ENCODE data around the gene VWA5A. TPM values are rescaled to one million over a fixed set of nuclear protein-coding genes. Genes with fewer than 3 reads are reported as not detected.

Gene VWA5A
- total RNA-seq, 3 donors from 2014 or later (not counting 1 experiment from before 2014, with no cell fraction given): 9.2 to 12.9 (median 11.8) TPM

DNA sequence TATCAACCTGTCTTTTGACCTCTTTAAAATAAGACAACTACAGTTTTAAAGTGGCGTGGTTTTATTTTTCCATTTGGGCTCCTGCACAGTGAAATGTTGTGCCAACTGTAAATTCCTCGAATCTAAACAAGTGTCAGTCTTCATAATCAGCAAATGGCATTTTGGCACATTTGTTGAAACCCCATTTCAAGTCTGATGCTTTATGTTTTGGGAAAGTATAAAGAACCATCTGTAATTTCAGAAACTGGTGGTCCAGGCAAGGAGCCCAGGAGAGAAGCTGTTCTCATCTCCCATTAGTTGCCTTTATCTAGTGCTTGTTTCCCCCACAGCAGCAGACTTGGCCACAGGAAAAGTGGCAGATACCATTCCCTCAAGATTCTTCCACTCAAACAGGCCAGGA, 32.7 kb downstream of the VWA5A start:
- H3K36me3 ChIP-seq (ENCODE audit: control insufficient read depth, insufficient read depth, low read length): no peaks in the 10 kb centered on the region
- H3K27ac Mint-ChIP-seq: no peak overlapping the region
- H3K9me3 Mint-ChIP-seq: no peaks in the 10 kb centered on the region
- H3K4me3 ChIP-seq (ENCODE audit: low read length): no peak overlapping the region
- no peak for ATAC-seq
- H3K9me3 ChIP-seq (ENCODE audit: control insufficient read depth, insufficient read depth, low read length): no peaks in the 10 kb centered on the region
- H3K4me1 Mint-ChIP-seq: no peaks in the 10 kb centered on the region
- H3K4me1 ChIP-seq (ENCODE audit: control insufficient read depth, insufficient read depth, low read length): no peaks in the 10 kb centered on the region
- H3K27me3 Mint-ChIP-seq (ENCODE audit: low read depth in 2 of 2): no peaks in the 10 kb centered on the region
- no peaks in the 10 kb centered on the region for H3K27me3 ChIP-seq (ENCODE audit: control insufficient read depth, insufficient read depth, low read length)
- no peak for DNase-seq
- intact Hi-C loops (cut with micrococcal nuclease): no loop called here
- 93% methylated on average over 2 of the region's 2 CpGs for WGBS (ENCODE audit: insufficient coverage)
- H3K4me3 Mint-ChIP-seq: no peak overlapping the region
- no peaks in the 10 kb centered on the region for H3K36me3 Mint-ChIP-seq
- no peak overlapping the region for H3K27ac ChIP-seq (ENCODE audit: low read length)
- TF ChIP-seq, protein P1, sequence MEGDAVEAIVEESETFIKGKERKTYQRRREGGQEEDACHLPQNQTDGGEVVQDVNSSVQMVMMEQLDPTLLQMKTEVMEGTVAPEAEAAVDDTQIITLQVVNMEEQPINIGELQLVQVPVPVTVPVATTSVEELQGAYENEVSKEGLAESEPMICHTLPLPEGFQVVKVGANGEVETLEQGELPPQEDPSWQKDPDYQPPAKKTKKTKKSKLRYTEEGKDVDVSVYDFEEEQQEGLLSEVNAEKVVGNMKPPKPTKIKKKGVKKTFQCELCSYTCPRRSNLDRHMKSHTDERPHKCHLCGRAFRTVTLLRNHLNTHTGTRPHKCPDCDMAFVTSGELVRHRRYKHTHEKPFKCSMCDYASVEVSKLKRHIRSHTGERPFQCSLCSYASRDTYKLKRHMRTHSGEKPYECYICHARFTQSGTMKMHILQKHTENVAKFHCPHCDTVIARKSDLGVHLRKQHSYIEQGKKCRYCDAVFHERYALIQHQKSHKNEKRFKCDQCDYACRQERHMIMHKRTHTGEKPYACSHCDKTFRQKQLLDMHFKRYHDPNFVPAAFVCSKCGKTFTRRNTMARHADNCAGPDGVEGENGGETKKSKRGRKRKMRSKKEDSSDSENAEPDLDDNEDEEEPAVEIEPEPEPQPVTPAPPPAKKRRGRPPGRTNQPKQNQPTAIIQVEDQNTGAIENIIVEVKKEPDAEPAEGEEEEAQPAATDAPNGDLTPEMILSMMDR (IDR thresholded peaks at IDR 0.05): no peak

DNA sequence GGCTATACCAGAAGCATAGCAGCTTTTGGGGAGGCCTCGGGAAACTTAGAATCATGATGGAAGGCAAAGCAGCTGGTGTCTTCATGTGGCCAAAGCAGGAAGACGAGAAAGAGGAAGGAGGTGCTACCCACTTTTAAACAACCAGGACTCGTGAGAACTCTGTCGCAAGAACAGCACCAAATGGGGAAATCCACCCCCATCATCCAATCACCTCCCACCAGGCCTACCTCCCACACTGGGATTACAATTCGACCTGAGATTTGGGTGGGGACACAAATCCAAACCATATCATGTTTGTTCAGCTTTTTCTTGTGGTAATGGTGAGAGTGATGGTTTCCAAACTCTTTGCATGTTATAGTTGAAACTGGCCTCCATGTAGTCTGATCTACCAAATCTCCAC, 35.4 kb downstream of the VWA5A start:
- WGBS (ENCODE audit: insufficient coverage): 43% methylated on average over 4 of the region's 5 CpGs
- no peak overlapping the region for H3K4me3 ChIP-seq (ENCODE audit: low read length)
- intact Hi-C loops (cut with micrococcal nuclease): no loop called here

DNA sequence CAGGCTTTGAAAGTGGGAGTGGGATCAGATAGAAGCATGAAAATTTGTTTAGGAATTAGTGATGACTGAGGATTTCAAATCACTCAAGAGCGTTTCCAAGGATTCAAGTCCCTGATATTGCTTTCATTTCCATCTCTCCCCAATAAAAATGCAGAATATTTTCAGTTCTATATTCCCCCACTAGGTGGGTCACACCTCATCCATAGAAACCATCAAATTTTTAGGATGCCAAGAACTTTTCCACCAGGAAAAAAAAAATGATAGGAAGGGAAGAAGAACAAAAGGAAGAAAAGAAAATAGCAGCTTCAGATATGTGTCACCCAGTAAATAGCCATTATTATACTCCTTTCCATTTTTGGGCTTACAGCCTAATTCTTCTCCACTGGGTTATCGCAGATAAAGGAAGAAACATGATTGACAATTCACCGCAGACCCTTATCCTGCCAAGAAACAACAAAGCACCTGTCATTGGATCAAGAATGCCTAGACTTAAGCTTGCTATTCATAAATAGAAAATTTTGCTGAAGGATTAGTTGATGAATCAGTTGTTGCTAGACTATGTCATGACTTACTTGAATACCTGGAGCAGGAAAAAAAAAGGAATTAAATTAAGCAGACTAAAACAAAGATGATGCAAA, 37.6 kb downstream of the VWA5A start:
- no peaks in the 10 kb centered on the region for H3K4me1 ChIP-seq (ENCODE audit: control insufficient read depth, insufficient read depth, low read length)
- no peaks in the 10 kb centered on the region for H3K27me3 ChIP-seq (ENCODE audit: control insufficient read depth, insufficient read depth, low read length)
- Mint-ChIP-seq H3K36me3 (no peaks in the 10 kb centered on the region), H3K9me3 (no peaks in the 10 kb centered on the region), H3K27ac (no peak overlapping the region), H3K4me1 (no peaks in the 10 kb centered on the region), H3K4me3 (no peak overlapping the region), H3K27me3 (ENCODE audit: low read depth in 2 of 2) (peaks cover 0 to 6% of the 10 kb centered on the region in 2 donors)
- H3K9me3 ChIP-seq (ENCODE audit: control insufficient read depth, insufficient read depth, low read length): no peaks in the 10 kb centered on the region
- ATAC-seq: no peak
- H3K4me3 ChIP-seq (ENCODE audit: low read length): no peak overlapping the region
- TF ChIP-seq, protein P1 (IDR thresholded peaks at IDR 0.05): no peak
- DNase-seq: no peak
- WGBS (ENCODE audit: insufficient coverage): 94% methylated on average over 2 of the region's 3 CpGs
- intact Hi-C loops (cut with micrococcal nuclease): no loop called here
- no peak overlapping the region for H3K27ac ChIP-seq (ENCODE audit: low read length)
- H3K36me3 ChIP-seq (ENCODE audit: control insufficient read depth, insufficient read depth, low read length): no peaks in the 10 kb centered on the region

More for the DNA sequence above, 35.4 kb downstream of the VWA5A start:
- Histone ChIP-seq H3K27me3 (ENCODE audit: control insufficient read depth, insufficient read depth, low read length) (no peaks in the 10 kb centered on the region), H3K4me1 (ENCODE audit: control insufficient read depth, insufficient read depth, low read length) (no peaks in the 10 kb centered on the region), H3K9me3 (ENCODE audit: control insufficient read depth, insufficient read depth, low read length) (no peaks in the 10 kb centered on the region), H3K27ac (ENCODE audit: low read length) (no peak overlapping the region), H3K36me3 (ENCODE audit: control insufficient read depth, insufficient read depth, low read length) (no peaks in the 10 kb centered on the region)
- peaks cover 0 to 3% of the 10 kb centered on the region in 2 donors for H3K27me3 Mint-ChIP-seq (ENCODE audit: low read depth in 2 of 2)
- TF ChIP-seq, protein P1 (IDR thresholded peaks at IDR 0.05): no peak
- H3K4me3 Mint-ChIP-seq: no peak overlapping the region
- H3K4me1 Mint-ChIP-seq: no peaks in the 10 kb centered on the region
- H3K9me3 Mint-ChIP-seq: no peaks in the 10 kb centered on the region
- no peak for ATAC-seq
- no peak for DNase-seq
- no peaks in the 10 kb centered on the region for H3K36me3 Mint-ChIP-seq
- no peak overlapping the region for H3K27ac Mint-ChIP-seq

DNA sequence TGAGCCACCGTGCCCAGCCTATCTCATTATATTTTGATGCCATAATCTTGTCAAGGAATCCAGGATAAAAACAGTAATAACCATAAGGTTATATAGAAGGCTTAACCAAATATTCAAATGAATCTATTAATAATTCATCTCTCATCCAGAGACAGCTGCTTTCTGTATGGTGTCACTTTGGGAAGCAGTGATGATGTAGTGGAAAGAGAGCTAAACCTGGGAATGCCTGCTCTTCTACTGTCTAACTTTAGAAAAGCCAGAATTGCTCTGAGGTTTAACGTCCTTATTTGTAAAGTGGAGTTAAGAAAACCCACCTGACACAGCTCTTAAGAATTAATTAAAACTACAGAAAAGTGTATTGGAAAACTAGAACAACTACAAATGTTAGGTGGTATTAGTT, 38.6 kb downstream of the VWA5A start:
- Mint-ChIP-seq H3K4me1 (no peaks in the 10 kb centered on the region), H3K27me3 (ENCODE audit: low read depth in 2 of 2) (peaks cover 6 to 7% of the 10 kb centered on the region in 2 donors), H3K27ac (no peak overlapping the region), H3K9me3 (no peaks in the 10 kb centered on the region), H3K4me3 (no peak overlapping the region), H3K36me3 (no peaks in the 10 kb centered on the region)
- no CpG with 5 or more reads among the region's 2 CpGs for WGBS (ENCODE audit: insufficient coverage)
- Histone ChIP-seq H3K4me3 (ENCODE audit: low read length) (no peak overlapping the region), H3K9me3 (ENCODE audit: control insufficient read depth, insufficient read depth, low read length) (no peaks in the 10 kb centered on the region), H3K27me3 (ENCODE audit: control insufficient read depth, insufficient read depth, low read length) (no peaks in the 10 kb centered on the region), H3K4me1 (ENCODE audit: control insufficient read depth, insufficient read depth, low read length) (no peaks in the 10 kb centered on the region), H3K27ac (ENCODE audit: low read length) (no peak overlapping the region), H3K36me3 (ENCODE audit: control insufficient read depth, insufficient read depth, low read length) (no peaks in the 10 kb centered on the region)
- TF ChIP-seq, protein P1 (IDR thresholded peaks at IDR 0.05): no peak
- no peak for DNase-seq
- intact Hi-C loops (cut with micrococcal nuclease): no loop called here
- ATAC-seq: no peak
